Measurements from ENCODE around the gene NFIB.

The NFIB gene

GRCh38 chr9:14318361-14318760, 4.4 kb upstream of the NFIB start:
- DNase-seq = no peak

DNA sequence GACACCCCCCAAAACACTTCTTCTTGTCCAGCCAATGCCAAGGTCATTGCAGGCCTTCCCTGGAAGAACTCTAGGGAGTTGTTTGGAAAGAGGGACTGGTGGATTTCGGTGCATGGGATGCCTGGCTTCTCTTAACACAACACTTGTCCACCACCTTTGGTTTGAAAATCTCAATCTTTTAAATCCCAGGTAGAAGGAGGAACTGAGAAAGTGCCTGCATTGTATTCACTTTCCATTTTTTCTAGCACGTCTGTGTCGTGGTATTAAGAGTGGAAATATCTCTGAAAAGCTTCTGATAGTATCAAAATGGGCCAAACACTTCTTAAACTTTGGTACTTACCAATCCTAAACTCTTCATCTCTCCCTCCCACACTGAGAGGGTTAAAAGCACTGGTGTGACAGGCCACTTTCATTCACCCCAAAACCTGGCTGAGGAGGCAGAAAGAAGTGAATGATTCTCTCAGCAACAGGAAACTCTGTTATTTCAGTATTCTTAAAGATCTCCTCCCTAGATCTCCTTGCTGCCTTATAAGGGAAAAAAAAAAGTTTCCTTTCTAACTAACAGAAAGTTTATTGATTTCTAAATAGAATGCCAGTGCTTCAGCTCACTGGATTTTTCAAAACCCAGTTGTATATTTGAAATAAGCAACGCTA, 3.9 kb upstream of the NFIB start:
- DNase-seq = no peak

- no peak for DNase-seq
Measured at GRCh38 chr9:14316602-14317300, 2.8 kb upstream of the NFIB start.

- DNase-seq = no peak
Measured at GRCh38 chr9:14315875-14316601, 2.1 kb upstream of the NFIB start.

DNA sequence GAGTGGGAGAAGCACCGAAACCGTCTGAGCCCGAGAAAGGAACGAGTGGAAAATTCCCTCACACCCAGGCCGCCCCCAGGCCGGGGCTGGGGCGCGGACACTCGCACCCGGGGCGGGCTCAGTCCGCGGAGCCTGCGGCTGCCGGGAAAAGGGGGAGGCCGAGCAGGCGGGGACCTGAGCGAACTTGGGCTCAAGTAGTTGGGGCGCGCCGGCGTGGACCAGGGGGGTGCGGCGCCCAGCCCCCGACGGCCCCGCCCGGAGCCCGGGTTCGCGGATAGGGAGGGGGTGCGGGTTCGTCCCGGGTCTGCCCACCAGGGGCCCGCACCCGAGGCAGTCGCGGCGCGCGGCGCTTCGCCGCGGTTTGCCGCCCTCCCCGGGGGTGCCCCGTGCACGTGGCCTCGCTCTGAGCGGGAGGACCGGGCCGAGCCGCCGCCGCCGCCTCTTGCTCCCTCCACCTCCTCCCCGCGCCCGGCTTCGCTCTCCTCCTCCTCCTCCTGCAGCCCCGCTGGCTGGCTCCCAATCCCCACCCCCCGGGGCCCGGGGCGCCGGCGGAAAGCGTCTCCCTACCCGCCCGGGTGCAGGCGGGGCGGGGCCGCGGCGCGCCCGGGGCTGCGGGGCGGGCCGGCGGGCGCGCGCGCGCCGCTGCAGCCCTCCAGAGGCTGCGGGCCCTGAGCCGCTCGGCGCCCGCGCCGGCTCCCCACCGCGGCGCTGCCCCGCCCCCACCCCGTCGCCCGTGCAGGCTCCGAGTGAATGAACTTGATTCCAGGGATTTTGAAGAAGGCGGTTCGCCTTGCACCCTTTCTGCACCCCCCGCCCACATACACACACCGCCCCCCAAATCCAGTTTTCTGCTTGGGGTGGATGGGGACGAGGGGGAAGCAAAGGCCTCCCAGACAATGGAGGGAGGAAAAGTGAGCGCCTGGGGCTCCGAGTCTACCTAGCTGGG, 1.3 kb upstream of the NFIB start:
- DNase-seq = no peak

DNA sequence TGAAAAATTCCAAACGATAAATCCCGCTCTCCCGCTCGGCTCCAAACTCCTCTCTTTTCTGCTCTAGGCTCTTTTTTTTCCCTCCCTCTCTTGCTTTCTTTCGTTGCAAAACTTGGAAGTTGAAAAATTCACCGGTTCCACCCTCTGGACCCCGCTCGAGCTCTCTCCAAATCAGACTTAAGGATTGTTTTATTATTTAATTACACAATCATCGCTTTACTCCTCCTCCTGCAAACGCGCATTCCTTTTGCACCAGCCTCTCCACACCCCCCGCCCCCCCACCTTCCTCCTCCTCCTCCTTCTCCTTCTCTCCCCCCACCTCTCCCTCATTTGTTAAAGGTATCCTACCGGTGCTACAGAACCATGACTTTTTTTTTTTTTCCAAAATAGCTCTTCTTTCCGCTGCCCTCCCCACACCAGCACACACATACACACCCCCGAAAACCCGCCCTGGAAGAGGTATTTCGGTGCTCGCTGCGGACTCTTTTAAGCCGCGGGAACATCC, 535 bp upstream of the NFIB start:
- no peak for DNase-seq

- DNase-seq = no peak
Measured at GRCh38 chr9:14313378-14313940, 482 bp downstream of the NFIB start.

GRCh38 chr9:14312719-14313377, 1.1 kb downstream of the NFIB start:
- DNase-seq = no peak

GRCh38 chr9:14311956-14312685, 1.8 kb downstream of the NFIB start:
- DNase-seq = no peak

DNA sequence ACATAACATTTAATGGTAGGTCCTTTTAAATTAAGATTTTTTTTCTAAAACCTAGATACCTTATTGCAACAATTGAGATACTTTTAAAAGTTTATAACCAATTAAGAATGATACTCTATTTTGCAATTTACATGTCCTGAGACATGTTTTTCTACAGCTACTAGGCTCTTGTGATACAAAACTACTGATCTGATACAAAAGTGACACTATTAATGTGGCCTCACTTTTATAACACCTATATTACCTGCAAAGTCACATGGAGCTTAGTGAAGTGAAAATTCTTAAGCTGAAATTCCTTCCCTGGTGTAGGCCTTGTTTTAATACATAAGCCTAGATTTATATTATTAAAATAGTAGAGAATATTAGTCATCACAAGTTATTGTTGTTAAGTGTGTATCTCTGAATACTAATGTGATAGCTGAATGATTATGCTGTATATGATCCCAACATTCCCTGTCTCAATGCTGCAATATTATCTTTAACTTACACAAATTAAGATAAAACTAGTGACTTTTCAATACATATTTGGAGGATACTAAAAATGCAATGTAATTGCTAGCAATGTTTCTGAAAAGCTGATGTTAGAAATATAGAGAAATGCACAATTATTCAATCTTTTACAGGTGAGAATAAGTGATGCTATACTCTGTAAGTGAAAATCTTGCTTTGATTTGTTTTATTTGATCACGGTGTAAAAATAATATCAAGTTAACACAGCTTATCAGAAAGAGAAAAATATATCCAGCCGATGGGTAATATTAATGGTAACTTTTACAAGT, 2.6 kb downstream of the NFIB start:
- no peak for DNase-seq

DNA sequence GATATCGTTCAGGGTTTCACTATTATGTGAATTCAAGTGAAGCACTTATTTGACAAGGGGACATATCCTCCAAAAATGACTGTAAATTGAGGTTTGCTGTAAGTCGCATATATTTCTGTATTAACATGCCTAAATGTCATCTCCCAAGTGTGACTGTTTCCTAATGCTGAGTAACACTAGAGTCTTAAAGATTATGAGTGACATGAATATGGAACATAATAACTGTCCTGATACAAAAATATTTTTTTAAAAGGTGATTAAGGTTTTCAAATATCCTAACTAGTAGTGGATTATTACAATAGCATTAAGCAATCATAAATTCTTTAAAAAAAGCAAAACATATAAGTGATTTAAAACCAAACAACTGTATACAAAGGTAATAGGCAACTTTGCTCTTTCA, 3.6 kb downstream of the NFIB start:
- DNase-seq = no peak

DNA sequence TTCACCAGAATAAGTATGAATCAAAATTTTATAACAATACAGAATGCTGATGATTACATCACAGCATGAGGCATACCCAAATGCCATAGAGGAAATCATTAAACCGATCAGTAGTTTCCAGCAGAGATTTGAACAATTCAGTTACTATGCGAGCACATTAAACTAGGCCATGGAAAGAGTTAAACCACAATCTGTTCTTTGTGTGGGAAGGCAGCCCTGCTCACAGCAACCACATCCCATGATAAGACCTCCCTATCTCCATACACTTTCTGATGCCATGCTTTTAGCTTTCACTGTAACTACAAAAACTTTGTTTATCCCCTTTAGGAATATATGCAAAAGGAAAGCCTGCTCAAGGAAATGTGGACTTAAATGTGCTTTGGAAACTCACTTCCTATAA, 4.5 kb downstream of the NFIB start:
- DNase-seq = no peak

- DNase-seq = no peak
Measured at GRCh38 chr9:14308853-14309145, 5.1 kb downstream of the NFIB start.

GRCh38 chr9:14307989-14308852, 5.7 kb downstream of the NFIB start:
- no peak for DNase-seq

DNA sequence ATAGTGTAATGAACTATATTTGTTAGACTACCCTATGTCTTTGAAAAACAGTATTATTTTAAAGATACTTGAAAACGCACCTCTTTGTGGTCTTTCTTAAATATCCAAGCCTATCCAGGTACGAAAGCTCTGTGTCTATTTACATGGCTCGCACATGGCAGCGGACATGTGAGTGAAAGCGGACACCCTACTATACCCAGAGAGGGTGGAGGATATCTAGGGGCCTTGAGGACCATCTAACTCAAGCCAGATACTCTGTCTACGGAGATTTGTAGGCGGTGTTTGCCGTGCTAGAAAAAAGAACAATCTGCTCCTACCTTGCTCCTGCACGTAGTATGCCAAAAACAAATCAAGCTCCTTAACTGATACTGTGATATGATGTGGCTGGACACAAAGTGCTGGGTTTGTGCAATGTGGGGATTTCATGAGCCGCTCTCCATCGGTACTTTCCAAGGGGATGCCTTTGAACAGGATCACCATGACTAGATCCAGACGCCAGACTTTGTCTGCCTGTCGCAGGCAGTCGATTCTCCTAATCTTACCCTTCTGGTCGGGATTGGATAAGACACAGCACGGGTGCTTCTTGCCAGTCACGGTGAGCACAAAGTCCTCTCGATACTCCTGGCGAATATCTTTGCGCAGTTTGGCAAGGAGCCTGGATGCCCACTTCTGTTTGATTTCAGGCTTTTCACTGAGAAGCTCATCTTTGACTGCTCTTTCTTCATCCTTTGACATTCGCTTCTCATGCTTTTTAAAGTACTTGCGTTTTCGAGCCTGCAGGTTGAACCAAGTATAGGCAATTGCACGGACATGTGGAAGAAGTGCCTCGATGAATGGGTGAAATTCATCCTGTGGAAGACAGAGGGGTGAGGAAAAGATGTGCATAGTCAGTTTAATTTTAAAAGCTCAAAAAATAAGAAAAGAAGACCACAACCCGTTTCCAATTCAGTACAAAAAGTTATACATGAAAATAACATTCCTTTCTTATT, 7.0 kb downstream of the NFIB start:
- DNase-seq = no peak

DNA sequence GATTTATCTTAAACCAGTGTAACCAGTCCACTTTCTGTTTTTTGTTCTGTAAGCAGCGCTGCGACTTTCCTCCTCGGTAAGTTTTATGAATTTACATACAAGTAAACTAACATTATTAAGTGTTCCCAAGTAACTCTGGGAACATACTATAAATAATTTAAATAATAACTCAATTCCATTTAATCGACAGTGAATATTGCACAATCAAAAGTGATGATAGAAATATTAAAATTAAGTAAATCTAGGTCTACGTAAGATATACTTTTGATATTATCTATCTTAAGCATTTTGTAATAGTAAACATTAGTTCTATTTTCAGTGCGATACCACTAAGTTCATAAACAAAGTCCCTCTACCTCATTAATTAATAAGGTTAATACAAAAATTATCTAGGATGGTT, 7.8 kb downstream of the NFIB start:
- no peak for DNase-seq

- DNase-seq = no peak
Measured at GRCh38 chr9:14304259-14304658, 9.7 kb downstream of the NFIB start.

DNA sequence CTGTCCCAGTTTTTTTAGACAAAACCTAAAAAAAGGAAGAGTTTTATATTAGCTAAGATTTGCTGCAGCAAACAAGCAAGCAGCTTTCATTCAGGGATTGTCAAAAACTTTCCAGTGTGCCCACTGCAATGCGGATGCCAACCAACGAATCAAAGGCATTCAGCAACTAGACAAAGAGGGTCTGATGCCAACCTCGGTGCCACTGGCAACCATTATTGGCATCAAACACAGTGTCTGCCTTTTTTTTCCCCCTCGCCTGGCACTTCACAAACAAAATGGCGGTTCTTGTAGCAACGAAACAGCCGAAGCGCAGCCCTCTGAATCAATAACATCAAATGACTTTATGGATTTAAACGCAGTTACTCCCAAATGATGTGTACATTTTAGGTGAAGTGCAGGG, 10.4 kb downstream of the NFIB start:
- DNase-seq = no peak
